Measurements from ENCODE around the gene APLP2.

DNA sequence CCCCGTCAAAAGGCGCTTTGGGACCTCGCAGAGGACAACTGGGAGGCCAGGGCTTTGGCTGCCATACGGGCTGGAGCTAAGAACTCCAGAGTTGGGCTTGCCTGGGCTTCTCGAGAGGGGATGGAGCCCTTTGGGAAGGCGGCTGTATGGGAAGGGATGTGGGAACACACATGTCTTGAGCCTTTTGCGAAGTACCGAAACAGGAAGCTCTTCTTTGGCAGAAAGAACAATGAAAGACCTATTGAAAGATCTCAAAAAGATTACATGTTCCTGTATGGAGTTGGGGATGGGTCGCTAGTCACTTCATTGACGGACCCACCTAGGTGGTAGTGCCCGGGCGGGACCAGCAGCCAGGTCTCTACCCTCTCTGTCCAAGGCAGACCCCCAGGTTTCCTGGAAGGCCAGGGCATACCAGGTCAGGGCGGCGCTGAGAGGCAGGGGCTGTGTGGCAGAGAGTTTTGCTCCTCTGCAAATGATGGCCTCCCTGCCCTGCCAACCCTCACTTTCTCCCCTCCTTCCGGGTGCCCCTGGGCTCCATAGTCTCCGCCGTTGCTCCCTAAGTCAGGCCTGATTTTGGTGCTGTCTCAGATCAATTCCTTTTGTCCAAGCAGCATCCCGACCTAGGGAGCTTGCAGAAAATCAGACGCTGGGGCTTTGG, 90.9 kb downstream of the APLP2 start:
- TF ChIP-seq, protein P1, sequence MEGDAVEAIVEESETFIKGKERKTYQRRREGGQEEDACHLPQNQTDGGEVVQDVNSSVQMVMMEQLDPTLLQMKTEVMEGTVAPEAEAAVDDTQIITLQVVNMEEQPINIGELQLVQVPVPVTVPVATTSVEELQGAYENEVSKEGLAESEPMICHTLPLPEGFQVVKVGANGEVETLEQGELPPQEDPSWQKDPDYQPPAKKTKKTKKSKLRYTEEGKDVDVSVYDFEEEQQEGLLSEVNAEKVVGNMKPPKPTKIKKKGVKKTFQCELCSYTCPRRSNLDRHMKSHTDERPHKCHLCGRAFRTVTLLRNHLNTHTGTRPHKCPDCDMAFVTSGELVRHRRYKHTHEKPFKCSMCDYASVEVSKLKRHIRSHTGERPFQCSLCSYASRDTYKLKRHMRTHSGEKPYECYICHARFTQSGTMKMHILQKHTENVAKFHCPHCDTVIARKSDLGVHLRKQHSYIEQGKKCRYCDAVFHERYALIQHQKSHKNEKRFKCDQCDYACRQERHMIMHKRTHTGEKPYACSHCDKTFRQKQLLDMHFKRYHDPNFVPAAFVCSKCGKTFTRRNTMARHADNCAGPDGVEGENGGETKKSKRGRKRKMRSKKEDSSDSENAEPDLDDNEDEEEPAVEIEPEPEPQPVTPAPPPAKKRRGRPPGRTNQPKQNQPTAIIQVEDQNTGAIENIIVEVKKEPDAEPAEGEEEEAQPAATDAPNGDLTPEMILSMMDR (conservative IDR thresholded peaks at IDR 0.05) = no peak
- no peak for TF ChIP-seq EZH2 (IDR thresholded peaks at IDR 0.05; ENCODE audit: low read depth)

Data from PC-9 (cell line).